GM12892 (cell line): Measurements from ENCODE around the gene OGT.

Source experiments
- POLR2A ChIP-seq: IDR thresholded peaks from 2 replicates; pipeline ENCODE4 v1.6.1; 2011; ENCODE audit warnings: low read depth, low read length, control low read depth
- TAF1 ChIP-seq: IDR thresholded peaks from 2 replicates; pipeline ENCODE4 v1.6.1; 2011; ENCODE audit warnings: low read depth, mild to moderate bottlenecking, control low read depth, low read length, borderline replicate concordance

GRCh38 chrX:71533851-71534561, 1.1 kb downstream of the OGT start:
- TF ChIP-seq POLR2A (no peak), TAF1 (no peak)
